GM19193 (cell line): ENCODE data around the gene CYB561D2.

Source experiments
- POLR2A ChIP-seq: IDR thresholded peaks from 4 replicates; pipeline ENCODE4 v1.6.1; 2011; ENCODE audit not compliant: insufficient read depth, insufficient read length; ENCODE audit errors: extremely low read depth

Gene CYB561D2

DNA sequence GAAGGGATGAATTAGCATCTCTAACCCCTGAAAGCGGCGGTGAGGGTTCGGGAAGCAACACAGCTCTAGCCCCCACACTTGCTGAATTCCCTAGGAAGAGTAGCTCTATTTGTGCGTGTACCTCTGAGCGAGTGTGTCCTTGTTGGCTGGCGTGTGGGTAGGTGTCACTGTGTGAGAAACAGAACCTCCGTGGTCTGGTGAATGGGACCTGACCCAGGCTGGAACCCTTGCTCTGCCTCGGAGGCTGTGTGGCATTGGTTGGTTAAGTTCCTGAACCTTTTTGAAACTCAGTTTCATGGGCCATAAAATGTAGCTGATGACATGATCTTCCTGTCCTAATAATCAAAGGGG is 9.1 kb downstream of the CYB561D2 start:
- no peak for TF ChIP-seq POLR2A

DNA sequence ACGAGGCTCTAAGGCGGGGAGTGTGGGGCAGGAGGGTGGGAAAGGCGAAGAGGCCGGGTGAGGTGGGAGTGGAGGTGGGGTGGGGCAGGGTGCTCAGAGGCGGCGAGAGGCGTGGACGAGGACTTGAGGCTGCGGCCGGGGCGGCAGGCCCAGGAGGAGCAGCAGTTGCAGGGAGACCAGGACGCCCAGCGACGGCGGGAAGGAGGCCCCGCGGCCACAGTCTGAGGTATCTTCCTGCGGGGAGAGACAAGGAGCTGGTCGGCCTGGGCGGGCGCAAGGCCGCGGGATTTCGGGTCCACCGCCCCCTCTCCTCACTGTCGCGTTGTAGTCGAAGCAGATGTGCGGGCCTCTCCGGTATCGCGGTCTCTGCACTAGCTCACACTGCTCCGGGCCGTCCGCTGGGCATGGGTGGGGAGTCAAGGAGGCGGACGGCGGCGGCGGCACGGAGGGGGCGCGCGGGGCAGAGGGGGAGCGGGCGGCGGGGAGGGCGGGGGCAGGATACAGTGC is 14.0 kb downstream of the CYB561D2 start:
- no peak for TF ChIP-seq POLR2A

DNA sequence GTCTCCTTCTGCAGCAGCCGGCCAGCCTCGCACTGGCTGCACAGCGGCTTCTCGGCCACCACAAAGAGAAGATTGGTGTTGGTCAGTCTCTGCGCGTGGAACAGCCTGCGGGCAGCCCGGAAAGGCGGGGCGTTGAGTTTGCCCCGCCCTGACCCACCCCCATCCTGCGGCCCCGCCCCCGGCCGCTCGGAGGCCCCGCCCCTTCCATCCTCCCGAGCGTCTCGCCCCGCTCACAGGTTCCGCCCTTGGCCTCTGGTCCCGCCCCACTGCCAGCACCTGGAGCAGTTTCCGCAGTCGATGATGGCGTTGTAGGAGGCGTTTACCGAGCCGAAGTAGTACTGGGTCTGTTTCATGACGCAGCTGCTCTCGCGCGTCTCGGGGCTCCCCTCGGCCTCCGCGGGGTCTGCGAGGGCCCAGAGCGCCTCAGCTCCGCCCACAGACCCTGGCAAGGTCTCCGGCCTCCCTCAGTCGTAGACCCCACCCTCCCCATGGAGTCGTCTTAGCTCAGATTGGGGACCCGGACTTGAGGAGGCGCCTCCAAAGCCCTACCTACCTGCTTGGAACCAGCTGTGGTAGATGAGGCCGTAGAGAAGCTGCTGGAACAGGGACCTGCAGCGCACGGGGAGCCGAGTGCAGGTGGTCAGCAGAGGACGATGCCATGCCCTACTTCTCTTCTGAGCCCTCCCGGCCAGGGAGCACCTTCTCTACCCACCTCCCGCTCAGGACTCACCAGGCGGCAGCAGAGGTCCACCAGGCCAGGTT is 14.6 kb downstream of the CYB561D2 start:
- TF ChIP-seq POLR2A: no peak

DNA sequence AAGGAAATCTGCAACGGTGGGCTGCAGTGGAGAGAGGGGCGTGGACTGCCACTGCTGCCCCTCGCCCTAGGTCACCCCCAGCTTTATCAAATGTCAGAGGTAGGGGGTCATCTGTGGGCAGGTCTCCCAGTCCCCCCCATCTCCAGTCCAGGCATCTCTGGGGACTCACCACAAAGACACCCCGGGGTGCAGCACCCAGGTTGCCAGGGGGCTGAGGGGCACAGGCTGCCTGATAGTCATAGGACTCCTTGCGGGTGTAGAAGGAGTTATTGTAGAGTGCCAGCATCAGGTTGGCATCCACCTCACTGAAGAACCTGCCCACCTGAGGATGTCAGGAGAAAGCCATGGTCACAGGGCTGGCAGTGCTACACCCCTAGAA is 15.2 kb downstream of the CYB561D2 start:
- no peak for TF ChIP-seq POLR2A

GRCh38 chr3:50369012-50369670 is 18.5 kb downstream of the CYB561D2 start:
- no peak for TF ChIP-seq POLR2A

DNA sequence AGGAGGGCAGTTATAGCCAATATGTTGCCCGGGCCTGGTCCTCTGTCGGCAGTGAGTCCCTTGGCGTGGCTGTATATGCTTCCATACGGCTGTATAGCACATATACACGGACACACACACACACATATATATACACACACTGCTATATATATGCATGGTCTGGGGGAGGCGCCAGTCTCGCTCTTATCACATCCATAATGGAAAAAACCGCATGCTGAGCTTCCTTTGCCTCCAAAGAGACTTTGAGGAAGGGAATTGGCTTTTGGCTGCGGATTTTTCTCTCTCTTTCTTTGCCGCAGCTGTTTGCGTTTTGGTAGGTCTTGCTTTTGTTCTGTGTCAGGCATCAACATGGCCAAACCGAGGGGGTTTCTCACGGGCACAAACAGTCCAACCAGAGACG is 19.9 kb downstream of the CYB561D2 start:
- TF ChIP-seq POLR2A: no peak

GRCh38 chr3:50371133-50371685 is 20.5 kb downstream of the CYB561D2 start:
- no peak for TF ChIP-seq POLR2A

DNA sequence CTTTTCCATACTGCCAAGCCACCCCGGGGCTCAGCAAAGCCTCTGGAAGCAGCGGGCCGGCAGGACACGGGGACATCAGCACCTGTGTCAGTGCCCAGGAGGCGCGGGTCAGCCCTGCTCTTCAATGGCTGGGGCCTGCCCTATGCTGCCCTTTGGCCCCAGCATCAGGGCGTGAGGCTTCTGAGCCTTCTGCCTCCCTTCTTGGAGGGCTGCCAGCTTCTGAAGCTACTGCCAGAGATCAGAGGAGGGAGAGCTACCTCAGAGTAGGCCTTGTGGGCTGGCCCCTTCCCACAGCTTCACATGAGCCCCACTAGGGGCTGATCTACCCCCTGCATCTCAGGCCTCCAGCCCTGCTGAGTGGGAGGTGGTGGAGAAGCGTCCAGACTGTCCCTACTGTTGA is 21.7 kb downstream of the CYB561D2 start:
- TF ChIP-seq POLR2A: no peak

DNA sequence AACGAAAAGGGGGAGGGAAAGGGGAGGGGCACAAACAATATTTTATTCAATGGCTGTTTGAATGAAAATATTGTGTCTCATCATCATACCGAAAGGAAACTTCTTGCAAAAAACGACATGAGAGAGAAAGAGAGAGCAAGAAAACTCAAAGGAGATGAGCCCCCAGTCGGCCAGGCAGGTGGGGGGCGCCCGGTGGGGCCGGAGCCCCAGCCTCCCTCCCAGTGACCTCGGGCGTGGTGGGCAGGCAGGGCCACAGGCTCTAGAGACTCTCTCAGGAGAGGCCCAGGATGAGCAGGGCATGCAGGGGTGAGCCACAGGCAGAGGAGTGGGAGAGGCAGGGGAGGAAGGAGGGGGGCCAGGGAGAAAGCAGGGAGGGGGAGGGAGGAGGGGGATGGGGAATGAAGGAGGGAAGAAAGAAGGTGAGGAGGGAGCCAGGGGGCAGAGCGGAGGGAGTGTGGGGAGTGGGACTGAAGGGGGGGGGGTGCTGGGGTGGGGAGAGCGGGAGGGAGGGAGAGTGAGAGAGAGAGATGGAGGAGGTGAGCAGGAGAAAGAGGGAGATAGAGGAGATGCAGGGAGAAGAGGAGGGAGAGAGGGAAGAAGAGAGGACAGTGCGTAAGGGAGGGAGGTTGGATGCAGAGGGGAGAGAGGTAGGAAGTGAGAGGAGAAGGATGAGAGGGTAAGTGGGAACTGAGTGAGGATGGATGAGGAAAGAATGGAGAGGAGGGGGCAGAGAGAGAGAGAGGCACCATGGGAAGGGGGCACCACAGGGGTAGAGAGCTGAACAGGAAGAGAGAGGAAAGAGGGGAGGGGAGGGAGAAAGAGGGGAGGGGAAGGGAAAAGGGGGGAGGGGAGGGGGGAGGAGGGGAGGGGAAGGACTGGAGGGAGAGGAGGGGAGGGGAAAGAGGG is 22.7 kb downstream of the CYB561D2 start:
- TF ChIP-seq POLR2A: no peak

DNA sequence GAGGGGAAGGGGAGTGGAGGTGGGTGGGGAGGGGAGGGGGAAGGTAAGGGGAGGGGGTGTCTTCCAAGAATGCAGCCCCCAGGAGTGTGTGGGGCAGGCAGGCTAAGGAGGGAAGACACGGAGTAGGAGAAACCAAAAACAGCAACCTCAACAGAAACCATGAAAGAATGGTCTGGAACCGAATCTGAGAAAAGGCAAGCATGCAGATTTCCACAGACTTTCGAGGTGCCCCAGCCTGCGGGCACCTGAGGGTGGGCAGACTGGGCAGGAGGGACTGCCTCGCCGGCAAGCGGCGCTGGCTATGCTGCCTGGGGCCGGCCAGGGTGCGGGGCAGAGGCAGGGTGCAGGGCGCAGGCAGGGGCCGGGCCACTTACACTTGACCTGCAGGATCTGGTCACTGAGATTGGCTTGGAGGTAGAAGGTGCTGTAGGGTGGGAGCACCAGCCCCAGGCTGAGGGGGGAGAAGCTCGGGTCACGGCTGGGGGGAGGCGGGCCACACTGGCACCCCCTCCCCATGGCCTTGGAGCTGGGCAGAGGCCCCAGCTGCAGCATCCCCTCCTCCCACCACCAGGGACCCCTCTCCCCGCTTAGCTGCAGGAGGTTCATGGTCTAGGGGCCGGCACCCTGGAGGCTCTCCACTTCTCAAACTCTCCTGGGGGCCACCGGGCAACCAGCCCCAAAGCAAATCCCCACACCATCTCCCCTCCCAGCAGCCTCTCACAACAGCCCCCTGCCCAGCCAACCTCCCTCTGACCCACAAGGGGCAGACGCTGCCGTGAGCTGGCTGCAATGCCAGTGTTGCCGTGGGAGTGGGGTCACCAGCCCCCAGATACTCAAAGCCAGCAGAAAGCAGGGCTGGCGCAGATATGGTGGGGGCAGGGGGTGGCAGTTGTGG is 23.9 kb downstream of the CYB561D2 start:
- TF ChIP-seq POLR2A: no peak

DNA sequence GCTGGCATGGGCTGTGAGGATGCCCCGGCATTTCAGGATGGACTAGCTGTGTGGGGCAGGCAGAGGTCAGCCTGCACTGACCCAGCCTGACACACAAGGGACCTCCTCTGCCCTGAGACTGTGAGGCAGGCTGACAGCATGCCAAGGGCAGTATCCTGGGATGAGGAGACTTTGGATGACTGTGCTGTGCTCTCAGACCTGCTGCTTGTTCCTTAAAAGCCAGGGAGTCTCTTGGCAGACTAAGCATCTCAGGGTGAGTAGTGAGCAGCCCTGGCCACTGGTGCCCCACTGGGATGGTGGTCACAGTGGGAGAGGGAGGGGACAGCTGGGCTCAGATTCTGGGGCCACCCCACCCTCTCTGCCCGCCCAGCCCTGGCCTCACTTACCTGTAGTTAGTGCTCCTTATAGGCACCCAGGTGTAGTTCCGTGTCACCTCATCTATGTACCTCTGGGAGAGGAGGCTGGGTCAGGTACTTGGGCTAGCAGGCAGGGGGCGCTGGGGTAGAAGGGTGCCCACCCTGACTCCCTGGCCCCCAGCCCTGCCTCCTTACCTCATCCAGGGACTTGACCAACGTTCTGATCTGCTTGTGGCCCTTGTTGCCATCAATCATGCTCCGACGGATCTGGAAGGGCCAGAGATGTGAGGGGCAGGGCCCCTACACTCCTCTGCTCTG is 24.7 kb downstream of the CYB561D2 start:
- TF ChIP-seq POLR2A: no peak

GRCh38 chr3:50378024-50378423 is 27.4 kb downstream of the CYB561D2 start:
- no peak for TF ChIP-seq POLR2A

GRCh38 chr3:50378757-50379156 is 28.1 kb downstream of the CYB561D2 start:
- TF ChIP-seq POLR2A: no peak
